Activated CD4-positive, alpha-beta T cell treated with anti-CD3 and anti-CD28 coated beads for 36 hours (primary cell): ENCODE measurements around the gene TRIM2. TPM values are rescaled to one million over a fixed set of nuclear protein-coding genes. Genes with fewer than 3 reads are reported as not detected.

Experiments
- ATAC-seq: fragments of 200-7000 bp; cut with Tn5 transposase; one replicate; pipeline ENCODE4 v1.10.0; 2021; ENCODE audit warnings: mild to moderate bottlenecking, moderate library complexity
- CTCF ChIA-PET: fragments of 350-600 bp; sonication (Branson Sonifier 250); formaldehyde crosslinking; loops from one replicate; lab custom pipeline; 2021; ENCODE audit warnings: antibody characterized with exemption; lab: Charles Lee
- POLR2A ChIA-PET: fragments of 350-600 bp; sonication (Branson Sonifier 250); formaldehyde crosslinking; loops from one replicate; lab custom pipeline; 2021; ENCODE audit warnings: antibody characterized with exemption, inconsistent platforms; lab: Charles Lee
- DNase-seq: peaks from one replicate; pipeline ENCODE4 v3.0.0-alpha.2; 2020
- H3K27ac Mint-ChIP-seq: one replicate; pipeline ENCODE4 v1.8.0; 2021; ENCODE audit warnings: mixed read lengths
- H3K27me3 Mint-ChIP-seq: one replicate; pipeline ENCODE4 v1.8.0; 2021; ENCODE audit warnings: mixed read lengths
- H3K36me3 Mint-ChIP-seq: one replicate; pipeline ENCODE4 v1.8.0; 2021; ENCODE audit warnings: low read depth, mixed read lengths
- H3K4me1 Mint-ChIP-seq: one replicate; pipeline ENCODE4 v1.8.0; 2021; ENCODE audit warnings: mixed read lengths
- H3K4me3 Mint-ChIP-seq: one replicate; pipeline ENCODE4 v1.8.0; 2021; ENCODE audit warnings: mild to moderate bottlenecking, moderate library complexity, mixed read lengths
- H3K9me3 Mint-ChIP-seq: one replicate; pipeline ENCODE4 v1.8.0; 2021; ENCODE audit warnings: low read depth, mixed read lengths
- intact Hi-C, 2 experiments: fragments of 100-400 bp; cut with DNase I in 1 of 2; cut with micrococcal nuclease in 1 of 2; formaldehyde crosslinking; loops; one replicate each; pipeline versions ENCODE4 v1.14.2 to v1.15.1; 2022 to 2024; cut with DNase I, micrococcal nuclease
- total RNA-seq, 2 experiments: library from RNA; stranded (reverse); gene quantifications; one replicate each; pipeline ENCODE4 v1.2.3, GENCODE V29; 2021

Gene TRIM2
- total RNA-seq, 2 experiments from 2014 or later = 1.0 to 1.6 TPM

DNA sequence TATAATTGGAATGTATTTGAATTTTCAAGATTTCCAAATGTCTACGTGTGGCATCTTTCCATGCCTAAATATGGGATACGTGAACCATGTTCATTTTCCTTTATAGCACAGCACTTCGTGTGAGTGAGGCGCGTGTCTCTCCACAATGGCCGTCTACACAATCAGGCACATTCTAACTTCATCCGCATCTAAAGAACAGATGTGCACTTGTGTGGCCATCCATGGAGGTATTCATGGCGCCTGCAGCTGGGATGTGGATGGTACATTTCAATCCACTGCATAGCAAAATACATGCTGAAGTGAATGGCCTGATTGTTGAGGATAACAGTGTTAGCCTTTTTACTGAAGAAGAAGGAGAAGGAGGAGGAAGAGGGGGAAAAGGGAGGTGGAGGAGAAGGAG, 34.5 kb upstream of the TRIM2 start:
- Mint-ChIP-seq H3K27me3 (peaks cover 2% of the 10 kb centered on the region), H3K9me3 (peaks cover 4% of the 10 kb centered on the region), H3K27ac (no peak overlapping the region), H3K4me1 (no peaks in the 10 kb centered on the region), H3K4me3 (no peak overlapping the region), H3K36me3 (no peaks in the 10 kb centered on the region)
- CTCF ChIA-PET = interaction anchor here (1.0 to 1.6 kb wide), 2 partner anchors 9 to 13 kb away, joined by 6 to 7 read pairs; no protein-coding TSS in a partner anchor
- ATAC-seq (no peak), DNase-seq (no peak)
- POLR2A ChIA-PET = no interaction called here
- intact Hi-C loops = no loop called here

GRCh38 chr4:153170407-153170806, 33.8 kb upstream of the TRIM2 start:
- DNase-seq = no peak
- no peak overlapping the region for H3K4me3 Mint-ChIP-seq
- H3K4me1 Mint-ChIP-seq = no peaks in the 10 kb centered on the region
- peaks cover 2% of the 10 kb centered on the region for H3K27me3 Mint-ChIP-seq
- H3K9me3 Mint-ChIP-seq = no peaks in the 10 kb centered on the region
- ATAC-seq = no peak
- ChIA-PET POLR2A (no interaction called here), CTCF (interaction anchor here (0.7 to 1.6 kb wide), 6 partner anchors 10 to 85 kb away, joined by 3 to 7 read pairs (median 4); no protein-coding TSS in a partner anchor)
- no peaks in the 10 kb centered on the region for H3K36me3 Mint-ChIP-seq
- intact Hi-C loops = no loop called here
- H3K27ac Mint-ChIP-seq = no peak overlapping the region

- no peaks in the 10 kb centered on the region for H3K9me3 Mint-ChIP-seq
- intact Hi-C loops = no loop called here
- ChIA-PET CTCF (no interaction called here), POLR2A (no interaction called here)
- ATAC-seq (no peak), DNase-seq (no peak)
- H3K27me3 Mint-ChIP-seq = no peaks in the 10 kb centered on the region
- no peak overlapping the region for H3K27ac Mint-ChIP-seq
- no peaks in the 10 kb centered on the region for H3K36me3 Mint-ChIP-seq
- H3K4me1 Mint-ChIP-seq = no peaks in the 10 kb centered on the region
- H3K4me3 Mint-ChIP-seq = no peak overlapping the region
These were observed 29.2 kb upstream of the TRIM2 start for GRCh38 chr4:153174821-153175567.

DNA sequence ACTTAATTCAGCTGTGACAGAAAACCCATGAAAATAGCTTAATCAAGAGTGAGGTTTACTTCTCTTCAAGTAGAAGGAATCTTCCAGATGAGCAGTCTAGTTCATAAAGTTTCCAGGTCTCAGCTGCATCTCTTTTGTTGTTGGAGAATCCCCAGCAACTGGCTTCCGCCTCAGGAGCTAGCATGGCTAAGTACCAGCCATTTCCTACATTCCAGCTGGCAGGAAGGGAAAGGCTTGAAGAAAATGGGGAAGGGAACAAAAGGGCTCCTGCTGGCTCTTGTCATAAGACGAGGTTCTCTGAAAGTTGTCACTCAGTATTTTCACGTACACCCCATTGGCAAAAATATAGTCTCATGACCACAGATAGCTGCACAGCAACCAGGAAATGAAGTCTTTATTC, 27.3 kb upstream of the TRIM2 start:
- ChIA-PET POLR2A (interaction anchor here (0.6 kb wide), 1 partner anchor 21 kb away, joined by 3 read pairs; no protein-coding TSS in a partner anchor), CTCF (no interaction called here)
- no peaks in the 10 kb centered on the region for H3K4me1 Mint-ChIP-seq
- no peaks in the 10 kb centered on the region for H3K9me3 Mint-ChIP-seq
- H3K4me3 Mint-ChIP-seq = no peak overlapping the region
- ATAC-seq (no peak), DNase-seq (no peak)
- intact Hi-C loops = no loop called here
- no peaks in the 10 kb centered on the region for H3K36me3 Mint-ChIP-seq
- no peak overlapping the region for H3K27ac Mint-ChIP-seq
- no peaks in the 10 kb centered on the region for H3K27me3 Mint-ChIP-seq

GRCh38 chr4:153177841-153178240, 26.4 kb upstream of the TRIM2 start:
- no peak overlapping the region for H3K27ac Mint-ChIP-seq
- no peaks in the 10 kb centered on the region for H3K9me3 Mint-ChIP-seq
- CTCF ChIA-PET = interaction anchor here (0.6 kb wide), 1 partner anchor 144 kb away, joined by 5 read pairs; no protein-coding TSS in a partner anchor
- no peak overlapping the region for H3K4me3 Mint-ChIP-seq
- ATAC-seq (no peak), DNase-seq (no peak)
- intact Hi-C loops = no loop called here
- POLR2A ChIA-PET = no interaction called here
- no peaks in the 10 kb centered on the region for H3K36me3 Mint-ChIP-seq
- H3K27me3 Mint-ChIP-seq = no peaks in the 10 kb centered on the region
- H3K4me1 Mint-ChIP-seq = no peaks in the 10 kb centered on the region

GRCh38 chr4:153179100-153179499, 25.1 kb upstream of the TRIM2 start:
- no peak overlapping the region for H3K27ac Mint-ChIP-seq
- DNase-seq (no peak), ATAC-seq (no peak)
- no peaks in the 10 kb centered on the region for H3K27me3 Mint-ChIP-seq
- ChIA-PET CTCF (interaction anchor here (1.3 kb wide), 1 partner anchor 51 kb away, joined by 4 read pairs; no protein-coding TSS in a partner anchor), POLR2A (no interaction called here)
- H3K9me3 Mint-ChIP-seq = no peaks in the 10 kb centered on the region
- H3K4me3 Mint-ChIP-seq = no peak overlapping the region
- no peaks in the 10 kb centered on the region for H3K4me1 Mint-ChIP-seq
- H3K36me3 Mint-ChIP-seq = no peaks in the 10 kb centered on the region
- intact Hi-C loops = no loop called here

GRCh38 chr4:153181293-153181692, 22.9 kb upstream of the TRIM2 start:
- POLR2A ChIA-PET = no interaction called here
- Mint-ChIP-seq H3K27ac (no peak overlapping the region), H3K36me3 (no peaks in the 10 kb centered on the region), H3K27me3 (no peaks in the 10 kb centered on the region), H3K4me3 (no peak overlapping the region), H3K4me1 (no peaks in the 10 kb centered on the region), H3K9me3 (no peaks in the 10 kb centered on the region)
- no peak for DNase-seq
- intact Hi-C loops = no loop called here
- CTCF ChIA-PET = interaction anchor here (0.7 kb wide), 1 partner anchor 81 kb away, joined by 3 read pairs; no protein-coding TSS in a partner anchor
- no peak for ATAC-seq

GRCh38 chr4:153181700-153182099, 22.5 kb upstream of the TRIM2 start:
- Mint-ChIP-seq H3K36me3 (no peaks in the 10 kb centered on the region), H3K27ac (no peak overlapping the region), H3K9me3 (no peaks in the 10 kb centered on the region), H3K4me3 (no peak overlapping the region), H3K4me1 (no peaks in the 10 kb centered on the region), H3K27me3 (no peaks in the 10 kb centered on the region)
- intact Hi-C loops = no loop called here
- ATAC-seq (no peak), DNase-seq (no peak)
- POLR2A ChIA-PET = no interaction called here
- CTCF ChIA-PET = interaction anchor here (0.7 kb wide), 1 partner anchor 81 kb away, joined by 3 read pairs; no protein-coding TSS in a partner anchor

DNA sequence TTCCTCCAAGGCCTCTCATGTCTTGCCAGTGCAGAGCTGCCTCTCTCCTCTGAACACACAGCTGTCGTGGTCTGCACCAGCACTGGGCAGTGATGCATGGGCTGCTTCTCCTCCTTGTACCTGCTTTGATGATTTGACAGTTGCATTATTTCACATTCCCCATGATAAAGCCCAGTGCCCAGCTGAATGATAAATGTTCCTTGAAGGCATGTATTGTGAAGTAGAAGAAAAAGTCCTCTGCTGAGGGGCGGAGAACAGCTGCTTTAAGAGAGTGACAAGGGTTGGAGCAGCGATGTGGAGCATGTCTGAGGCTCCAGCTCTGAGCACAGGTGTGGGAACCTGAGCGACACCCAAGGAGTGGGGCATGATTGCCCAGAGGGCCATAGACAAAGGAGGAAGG, 21.1 kb upstream of the TRIM2 start:
- Mint-ChIP-seq H3K27me3 (no peaks in the 10 kb centered on the region), H3K27ac (no peak overlapping the region), H3K9me3 (no peaks in the 10 kb centered on the region), H3K4me3 (no peak overlapping the region), H3K4me1 (no peaks in the 10 kb centered on the region), H3K36me3 (no peaks in the 10 kb centered on the region)
- DNase-seq = no peak
- POLR2A ChIA-PET = no interaction called here
- ATAC-seq = no peak
- intact Hi-C loops = no loop called here
- CTCF ChIA-PET = interaction anchor here (1.1 to 1.4 kb wide), 3 partner anchors 12 to 40 kb away, joined by 3 read pairs; no protein-coding TSS in a partner anchor

- no peaks in the 10 kb centered on the region for H3K4me1 Mint-ChIP-seq
- H3K27me3 Mint-ChIP-seq = no peaks in the 10 kb centered on the region
- H3K9me3 Mint-ChIP-seq = no peaks in the 10 kb centered on the region
- CTCF ChIA-PET = interaction anchor here (0.9 kb wide), 1 partner anchor 57 kb away, joined by 3 read pairs; no protein-coding TSS in a partner anchor
- H3K27ac Mint-ChIP-seq = no peak overlapping the region
- intact Hi-C loops = no loop called here
- POLR2A ChIA-PET = interaction anchor here (0.7 kb wide), 1 partner anchor 316 kb away, joined by 3 read pairs; no protein-coding TSS in a partner anchor
- no peak overlapping the region for H3K4me3 Mint-ChIP-seq
- no peak for ATAC-seq
- no peaks in the 10 kb centered on the region for H3K36me3 Mint-ChIP-seq
- DNase-seq = no peak
These were observed 18.9 kb upstream of the TRIM2 start for GRCh38 chr4:153185331-153185852.

- POLR2A ChIA-PET = no interaction called here
- CTCF ChIA-PET = interaction anchor here (0.9 kb wide), 1 partner anchor 58 kb away, joined by 3 read pairs; no protein-coding TSS in a partner anchor
- DNase-seq (no peak), ATAC-seq (no peak)
- Mint-ChIP-seq H3K27me3 (no peaks in the 10 kb centered on the region), H3K4me1 (no peaks in the 10 kb centered on the region), H3K36me3 (no peaks in the 10 kb centered on the region), H3K9me3 (no peaks in the 10 kb centered on the region), H3K27ac (no peak overlapping the region), H3K4me3 (no peak overlapping the region)
- intact Hi-C loops = no loop called here
These were observed 18.1 kb upstream of the TRIM2 start for GRCh38 chr4:153186046-153186728.
